ENCODE results near the gene SIGLEC12. TPM values are rescaled to one million over a fixed set of nuclear protein-coding genes. Genes with fewer than 3 reads are reported as not detected.

SIGLEC12 gene
- under 1 TPM in 1 of 2 donors, not detected in 1; 0.70 TPM for total RNA-seq

DNA sequence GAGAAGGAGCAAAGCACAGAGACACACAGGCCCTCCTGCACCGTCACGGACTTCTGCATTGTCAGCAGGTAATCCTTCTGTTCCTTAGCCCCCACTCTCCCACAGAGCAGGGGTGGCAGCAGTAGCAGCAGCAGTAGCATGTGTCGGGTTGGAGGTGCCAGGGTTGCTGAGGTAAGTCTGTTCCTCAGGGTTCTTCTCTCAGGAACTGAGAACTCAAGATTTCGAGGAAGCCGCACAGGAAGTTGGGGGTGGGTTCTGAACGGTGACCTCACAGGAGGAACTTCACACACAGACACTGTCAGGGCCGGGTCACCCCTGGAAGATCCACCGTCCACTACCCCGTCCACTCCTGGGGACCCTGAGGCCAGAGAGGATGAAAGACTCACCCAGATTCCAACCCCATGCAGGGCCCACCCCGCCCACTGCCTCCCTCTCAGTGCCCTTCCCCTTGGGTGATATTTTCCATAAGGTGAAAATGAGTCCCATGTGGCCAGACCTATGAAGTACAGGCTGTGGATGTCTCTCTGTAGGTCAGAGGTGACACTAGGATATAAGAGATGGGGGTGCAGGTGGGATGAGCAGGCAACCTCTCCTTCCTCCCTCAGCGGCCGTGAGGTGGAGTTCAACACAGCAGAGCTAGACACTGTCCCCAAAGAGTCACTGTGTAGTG lies at the start of gene SIGLEC12:
Gene SIGLEC12, minus strand, starts transcription at position 207 of the 670 bp plus-strand sequence. Its CDS starts 67 bp downstream, at position 140.
- peak; percentile 63 for DNase-seq (ENCODE audit: low spot score)
- peak within 1 kb of the TSS; percentile 36 to 57 for H3K27ac Mint-ChIP-seq
- peaks cover 5% of the 10 kb centered on the region for H3K9me3 Mint-ChIP-seq
- H3K4me3 Mint-ChIP-seq = peak within 1 kb of the TSS; percentile 66
- peaks cover 0 to 5% of the 10 kb centered on the region in 2 donors for H3K27me3 Mint-ChIP-seq
- H3K4me1 Mint-ChIP-seq (ENCODE audit: low read depth in 2 of 2) = peaks cover 7 to 10% of the 10 kb centered on the region in 2 donors
- no peaks in the 10 kb centered on the region for H3K36me3 Mint-ChIP-seq
- ATAC-seq = peak; percentile 51 to 56

DNA sequence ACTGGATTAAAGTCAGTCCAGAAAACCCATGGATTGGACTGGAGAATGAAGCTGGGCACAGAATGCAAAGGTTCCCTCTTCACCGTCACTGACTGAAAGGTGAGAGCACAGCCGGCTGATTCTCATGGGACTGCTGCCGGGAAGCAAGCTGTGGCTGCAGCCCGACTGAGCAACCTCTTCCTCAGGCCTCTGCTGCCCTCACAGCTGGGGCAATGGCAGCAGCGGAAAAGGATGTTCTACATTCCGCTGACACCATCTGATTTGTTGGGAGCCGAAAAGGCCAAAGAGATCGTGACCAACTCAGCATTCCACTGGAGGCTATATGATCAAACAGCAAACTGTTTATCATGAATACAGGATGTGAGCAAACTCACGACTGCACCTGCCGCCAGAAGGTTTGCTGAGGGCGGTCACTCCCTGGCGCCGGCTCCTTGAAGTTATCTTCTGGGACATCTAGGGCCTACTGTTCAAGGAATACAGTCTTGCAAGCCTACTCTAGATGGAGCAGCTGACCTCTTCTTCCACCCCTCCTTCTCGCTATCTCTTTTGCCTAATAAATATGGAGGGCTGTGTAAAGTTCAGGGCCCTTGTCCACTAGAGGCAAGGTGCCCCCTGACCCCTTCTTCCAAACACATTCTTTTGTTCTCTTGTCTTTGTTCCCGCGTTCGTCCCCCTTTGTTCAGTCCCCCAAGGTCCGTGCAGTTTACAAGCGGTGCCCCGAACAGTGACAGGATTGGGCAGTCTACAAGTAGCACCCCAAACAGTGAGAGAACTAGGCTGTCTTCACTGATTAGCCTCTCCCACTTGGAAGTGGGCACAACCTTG lies 49.5 kb upstream of the SIGLEC12 start:
- H3K27me3 Mint-ChIP-seq = peaks cover 43 to 47% of the 10 kb centered on the region in 2 donors
- no peak for ATAC-seq
- H3K36me3 Mint-ChIP-seq = peaks cover 5% of the 10 kb centered on the region
- no peak for DNase-seq (ENCODE audit: low spot score)
- no peak overlapping the region for H3K27ac Mint-ChIP-seq
- peaks cover 4% of the 10 kb centered on the region for H3K9me3 Mint-ChIP-seq
- H3K4me1 Mint-ChIP-seq (ENCODE audit: low read depth in 2 of 2) = peaks cover 35 to 37% of the 10 kb centered on the region in 2 donors
- H3K4me3 Mint-ChIP-seq = peak overlapping the region; percentile 17

DNA sequence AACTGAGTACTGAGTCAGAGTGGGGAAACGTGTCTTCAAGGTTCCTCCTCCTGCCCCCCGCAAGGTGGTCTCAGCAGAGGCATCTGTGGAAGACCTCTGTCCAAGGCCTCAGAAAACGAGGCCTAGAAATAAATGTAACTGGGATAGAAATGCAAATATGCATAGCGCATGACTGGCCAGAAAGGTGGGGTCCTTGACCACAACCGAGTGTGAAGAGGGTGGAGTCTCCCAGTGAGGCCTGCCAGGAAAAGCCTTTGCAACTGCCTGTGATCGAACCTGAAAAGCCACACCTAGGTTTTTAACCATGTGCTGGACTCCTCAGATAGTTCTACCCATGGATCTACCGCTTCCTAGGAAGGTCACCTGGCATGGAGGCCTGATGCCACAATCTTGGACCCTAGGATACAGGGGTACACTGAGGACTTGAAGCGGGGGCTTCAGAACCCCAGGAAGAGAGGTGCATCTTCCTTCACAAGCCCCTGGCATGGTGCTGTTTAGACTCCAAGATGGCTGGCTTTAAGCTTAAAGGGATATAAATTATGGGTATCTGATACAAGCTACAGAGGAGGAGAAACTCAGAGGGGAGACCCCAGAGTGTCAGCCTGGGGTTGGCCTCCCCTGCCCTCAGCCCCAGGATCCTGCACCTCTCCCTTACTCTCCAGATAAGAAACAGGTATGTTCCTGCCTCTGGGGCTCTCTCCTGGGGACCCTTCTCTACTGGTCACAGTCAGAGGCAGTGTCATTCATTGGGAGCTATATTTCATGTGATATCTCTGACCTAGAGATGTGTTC lies 48.1 kb upstream of the SIGLEC12 start:
- Mint-ChIP-seq H3K4me1 (ENCODE audit: low read depth in 2 of 2) (peaks cover 35 to 37% of the 10 kb centered on the region in 2 donors), H3K27me3 (peaks cover 34 to 36% of the 10 kb centered on the region in 2 donors), H3K27ac (no peak overlapping the region), H3K36me3 (peaks cover 5% of the 10 kb centered on the region), H3K9me3 (peaks cover 4% of the 10 kb centered on the region), H3K4me3 (peak overlapping the region; percentile 38)
- ATAC-seq (no peak), DNase-seq (ENCODE audit: low spot score) (no peak)

DNA sequence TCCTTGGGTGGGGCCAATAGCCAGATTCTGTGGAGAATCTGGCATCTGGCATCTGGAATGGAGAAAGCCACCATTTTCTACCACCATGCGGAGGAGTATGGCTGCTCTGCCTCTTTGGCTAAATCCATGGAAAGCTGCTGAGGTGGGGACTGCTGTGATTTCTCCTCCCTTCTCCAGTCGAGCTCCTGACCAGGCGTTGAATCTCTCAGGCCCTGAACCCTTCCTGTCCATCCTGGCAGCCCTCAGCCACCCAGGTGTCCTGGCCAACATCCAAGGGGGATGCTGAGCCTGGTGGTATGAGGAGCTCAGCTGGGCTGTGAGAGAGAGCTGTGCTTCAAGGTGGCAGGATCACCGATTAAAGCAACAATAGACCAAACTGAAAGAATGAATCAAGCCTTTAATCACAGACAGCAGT lies 47.3 kb upstream of the SIGLEC12 start:
- peaks cover 26 to 34% of the 10 kb centered on the region in 2 donors for H3K27me3 Mint-ChIP-seq

DNA sequence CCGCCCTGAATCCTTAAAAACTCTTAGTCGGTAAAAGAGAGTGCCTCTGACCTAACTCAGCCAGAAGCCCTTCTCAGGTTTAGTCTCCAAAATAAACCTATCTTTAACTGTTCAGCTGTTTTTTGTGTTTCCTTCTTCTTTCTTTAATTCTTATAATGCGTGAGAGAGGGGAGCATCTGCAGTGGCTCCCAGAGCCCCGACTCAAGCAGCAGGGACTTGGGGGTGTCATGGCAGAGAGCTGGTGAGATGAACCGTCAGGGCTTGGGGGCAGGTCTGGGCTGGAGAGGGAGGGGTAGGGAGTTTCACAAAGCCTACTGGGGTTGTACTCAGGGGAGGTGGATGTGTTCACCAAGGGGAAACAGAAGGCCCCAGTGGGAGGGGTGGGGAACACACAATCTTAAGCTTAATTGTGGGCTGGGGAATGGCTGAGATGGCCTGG lies 46.6 kb upstream of the SIGLEC12 start:
- Mint-ChIP-seq H3K4me1 (ENCODE audit: low read depth in 2 of 2) (peaks cover 35 to 37% of the 10 kb centered on the region in 2 donors), H3K27me3 (peaks cover 26 to 36% of the 10 kb centered on the region in 2 donors), H3K36me3 (no peaks in the 10 kb centered on the region), H3K27ac (peak overlapping the region in 1 of 2 donors; percentile 10), H3K4me3 (no peak overlapping the region), H3K9me3 (peaks cover 4% of the 10 kb centered on the region)
- DNase-seq (ENCODE audit: low spot score) = no peak
- ATAC-seq = no peak

More for the DNA sequence above, 47.3 kb upstream of the SIGLEC12 start:
- H3K9me3 Mint-ChIP-seq = peaks cover 4% of the 10 kb centered on the region
- H3K36me3 Mint-ChIP-seq = no peaks in the 10 kb centered on the region
- ATAC-seq (no peak), DNase-seq (ENCODE audit: low spot score) (no peak)
- H3K4me1 Mint-ChIP-seq (ENCODE audit: low read depth in 2 of 2) = peaks cover 35 to 37% of the 10 kb centered on the region in 2 donors
- H3K4me3 Mint-ChIP-seq = peak overlapping the region; percentile 38
- no peak overlapping the region for H3K27ac Mint-ChIP-seq

DNA sequence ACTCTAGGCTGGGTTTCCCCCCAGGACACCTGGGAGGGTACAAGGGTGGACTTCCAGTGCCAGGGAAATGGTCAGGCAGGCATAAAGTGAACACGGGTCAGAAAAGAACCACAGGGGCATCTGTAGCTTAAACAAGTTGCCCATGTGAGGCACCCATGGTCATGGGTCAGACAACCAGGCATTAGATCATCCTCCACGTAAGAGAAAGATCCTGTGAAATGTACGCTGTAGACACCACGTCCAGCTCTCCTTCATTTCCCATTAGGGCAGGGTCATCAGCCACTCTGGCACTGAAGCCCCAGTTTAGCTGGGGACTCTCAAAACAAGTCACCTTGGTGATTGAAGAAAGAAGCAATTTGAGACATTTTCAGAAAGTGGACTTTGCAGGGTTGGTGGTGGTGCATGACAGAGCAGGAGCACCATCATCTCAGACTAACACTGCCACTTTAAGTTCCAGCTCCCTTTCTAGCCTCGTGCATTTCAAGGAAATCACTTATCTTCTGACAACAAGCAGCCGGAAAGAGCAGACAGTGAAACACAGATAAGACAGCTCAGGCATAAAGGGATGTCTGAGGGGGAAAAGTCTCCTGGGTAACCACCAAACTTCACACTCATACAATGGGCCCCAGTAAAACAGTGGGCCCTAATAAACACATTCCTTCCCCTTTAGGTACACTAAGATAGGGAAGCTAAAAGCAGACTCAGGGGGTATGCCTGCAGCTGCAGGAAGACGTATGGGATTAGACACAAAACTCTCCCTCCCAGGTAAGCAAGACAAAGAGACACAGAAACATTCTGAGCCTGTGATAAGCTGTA lies 46.0 kb upstream of the SIGLEC12 start:
- no peaks in the 10 kb centered on the region for H3K36me3 Mint-ChIP-seq
- DNase-seq (ENCODE audit: low spot score) (no peak), ATAC-seq (no peak)
- H3K27me3 Mint-ChIP-seq = peaks cover 21 to 34% of the 10 kb centered on the region in 2 donors
- H3K9me3 Mint-ChIP-seq = peaks cover 2% of the 10 kb centered on the region
- H3K4me3 Mint-ChIP-seq = no peak overlapping the region
- H3K27ac Mint-ChIP-seq = peak overlapping the region in 1 of 2 donors; percentile 10
- peaks cover 32 to 35% of the 10 kb centered on the region in 2 donors for H3K4me1 Mint-ChIP-seq (ENCODE audit: low read depth in 2 of 2)

DNA sequence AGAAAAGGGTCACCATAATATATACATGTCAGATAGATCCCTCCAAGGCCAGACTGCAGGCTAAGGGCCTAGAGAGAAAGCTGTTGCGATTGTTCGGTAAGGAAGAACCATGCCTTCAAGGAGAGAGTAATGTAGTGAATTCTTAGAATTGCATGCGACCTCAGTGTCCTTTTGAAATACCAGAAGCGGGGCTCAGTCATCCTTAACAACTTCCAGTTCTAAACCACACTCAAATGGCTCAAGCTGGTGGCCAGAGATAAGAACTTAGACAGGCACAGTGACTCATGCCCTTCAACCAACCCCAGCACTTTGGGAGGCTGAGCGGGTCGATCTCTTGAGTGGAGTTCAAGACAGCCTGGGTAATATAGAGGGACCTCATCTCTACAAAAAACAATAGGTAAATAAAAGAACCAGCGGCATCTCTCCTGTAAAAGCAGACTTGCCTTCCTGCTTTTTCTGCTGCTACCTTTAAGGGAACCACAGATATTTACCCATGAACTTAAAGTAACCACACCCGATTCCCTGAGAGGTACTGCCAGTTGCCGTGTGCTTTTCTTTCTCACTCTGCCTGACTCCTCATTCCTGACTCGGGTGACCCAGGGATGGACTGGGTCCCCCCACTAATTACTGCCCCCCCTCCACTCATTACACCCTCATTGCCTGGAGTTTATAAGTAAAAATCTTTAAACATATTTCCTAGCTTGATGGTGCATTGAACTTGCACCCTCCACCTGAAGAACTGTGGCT lies 45.2 kb upstream of the SIGLEC12 start:
- Mint-ChIP-seq H3K27ac (peak overlapping the region in 1 of 2 donors; percentile 26), H3K9me3 (no peaks in the 10 kb centered on the region), H3K36me3 (no peaks in the 10 kb centered on the region), H3K4me3 (peak overlapping the region; percentile 5), H3K4me1 (ENCODE audit: low read depth in 2 of 2) (peaks cover 25 to 30% of the 10 kb centered on the region in 2 donors), H3K27me3 (peaks cover 20 to 34% of the 10 kb centered on the region in 2 donors)
- DNase-seq (ENCODE audit: low spot score) = no peak
- peak; percentile 67 to 76 for ATAC-seq

DNA sequence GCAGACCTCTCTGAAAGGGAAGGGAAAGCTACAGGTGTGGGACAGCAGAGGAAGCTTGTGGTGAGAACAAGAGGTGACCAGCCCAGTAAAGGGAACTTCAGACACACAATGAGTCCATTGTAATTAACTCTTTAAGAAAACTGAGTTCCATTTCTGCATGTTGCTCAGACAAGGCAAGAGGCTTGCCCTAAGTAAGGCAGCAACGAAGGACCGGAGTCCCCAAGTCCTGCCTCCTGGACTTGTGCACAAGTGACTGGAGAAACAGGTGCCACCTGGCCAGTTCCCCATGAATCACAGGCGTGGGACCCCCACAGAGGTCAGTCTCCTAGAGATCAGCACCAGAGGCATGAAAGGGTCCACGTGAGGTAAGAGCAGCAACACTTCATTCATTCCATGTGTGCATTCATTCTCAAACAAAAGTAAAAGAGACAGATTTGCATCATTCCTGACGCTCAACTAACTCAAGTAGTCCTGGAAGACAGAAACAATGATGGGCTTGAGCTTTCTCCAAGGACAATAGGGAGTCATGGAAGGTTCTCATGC lies 44.6 kb upstream of the SIGLEC12 start:
- Mint-ChIP-seq H3K27ac (peak overlapping the region in 1 of 2 donors; percentile 26), H3K9me3 (no peaks in the 10 kb centered on the region), H3K36me3 (no peaks in the 10 kb centered on the region), H3K27me3 (peaks cover 20 to 33% of the 10 kb centered on the region in 2 donors), H3K4me1 (ENCODE audit: low read depth in 2 of 2) (peaks cover 18 to 23% of the 10 kb centered on the region in 2 donors), H3K4me3 (peak overlapping the region; percentile 5)
- DNase-seq (ENCODE audit: low spot score) = no peak
- ATAC-seq = no peak

DNA sequence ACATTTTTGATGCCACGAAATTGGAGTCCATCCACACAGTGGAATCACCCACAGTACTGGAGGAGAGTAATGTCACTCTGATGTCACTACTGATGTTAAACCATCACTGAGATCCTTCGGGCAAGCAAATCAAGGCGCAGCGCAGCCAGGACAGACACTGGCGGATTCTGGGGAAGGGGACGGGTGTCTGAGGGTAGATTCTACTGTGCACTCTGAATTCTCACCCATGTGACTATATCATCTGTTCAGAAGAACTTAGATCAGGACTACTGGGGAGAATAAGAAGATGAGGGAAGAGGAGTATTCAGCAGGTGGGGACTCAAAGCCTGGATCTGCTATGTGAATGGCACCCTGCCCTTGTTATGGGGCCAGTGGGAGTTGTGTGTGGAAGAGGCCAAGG lies 42.4 kb upstream of the SIGLEC12 start:
- Mint-ChIP-seq H3K4me1 (ENCODE audit: low read depth in 2 of 2) (peaks cover 7 to 13% of the 10 kb centered on the region in 2 donors), H3K27me3 (peaks cover 22 to 33% of the 10 kb centered on the region in 2 donors), H3K9me3 (no peaks in the 10 kb centered on the region), H3K4me3 (no peak overlapping the region), H3K27ac (no peak overlapping the region), H3K36me3 (no peaks in the 10 kb centered on the region)
- ATAC-seq (no peak), DNase-seq (ENCODE audit: low spot score) (no peak)

DNA sequence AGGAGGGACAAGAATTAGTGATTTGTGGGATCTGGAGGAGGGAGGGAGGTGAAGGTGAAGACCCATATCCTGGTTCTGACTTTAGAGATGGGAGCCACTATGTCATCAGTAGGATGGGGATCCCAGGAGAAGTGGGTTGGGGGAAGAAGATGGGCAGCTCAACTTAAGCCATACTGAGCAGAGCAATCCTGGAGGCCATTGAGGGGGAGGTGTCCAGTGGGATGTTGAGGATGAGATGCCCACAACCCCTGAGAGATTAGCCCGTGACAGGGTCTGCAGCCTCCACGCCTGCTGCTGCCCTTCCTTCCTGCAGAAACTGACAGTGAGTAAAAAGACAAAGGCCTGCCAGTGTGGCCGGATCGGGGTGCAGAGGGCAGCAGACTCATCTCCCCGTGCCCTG lies 41.1 kb upstream of the SIGLEC12 start:
- Mint-ChIP-seq H3K4me1 (ENCODE audit: low read depth in 2 of 2) (peaks cover 6 to 8% of the 10 kb centered on the region in 2 donors), H3K27ac (no peak overlapping the region), H3K9me3 (no peaks in the 10 kb centered on the region), H3K4me3 (no peak overlapping the region), H3K27me3 (peaks cover 30 to 35% of the 10 kb centered on the region in 2 donors), H3K36me3 (no peaks in the 10 kb centered on the region)
- ATAC-seq (no peak), DNase-seq (ENCODE audit: low spot score) (no peak)

DNA sequence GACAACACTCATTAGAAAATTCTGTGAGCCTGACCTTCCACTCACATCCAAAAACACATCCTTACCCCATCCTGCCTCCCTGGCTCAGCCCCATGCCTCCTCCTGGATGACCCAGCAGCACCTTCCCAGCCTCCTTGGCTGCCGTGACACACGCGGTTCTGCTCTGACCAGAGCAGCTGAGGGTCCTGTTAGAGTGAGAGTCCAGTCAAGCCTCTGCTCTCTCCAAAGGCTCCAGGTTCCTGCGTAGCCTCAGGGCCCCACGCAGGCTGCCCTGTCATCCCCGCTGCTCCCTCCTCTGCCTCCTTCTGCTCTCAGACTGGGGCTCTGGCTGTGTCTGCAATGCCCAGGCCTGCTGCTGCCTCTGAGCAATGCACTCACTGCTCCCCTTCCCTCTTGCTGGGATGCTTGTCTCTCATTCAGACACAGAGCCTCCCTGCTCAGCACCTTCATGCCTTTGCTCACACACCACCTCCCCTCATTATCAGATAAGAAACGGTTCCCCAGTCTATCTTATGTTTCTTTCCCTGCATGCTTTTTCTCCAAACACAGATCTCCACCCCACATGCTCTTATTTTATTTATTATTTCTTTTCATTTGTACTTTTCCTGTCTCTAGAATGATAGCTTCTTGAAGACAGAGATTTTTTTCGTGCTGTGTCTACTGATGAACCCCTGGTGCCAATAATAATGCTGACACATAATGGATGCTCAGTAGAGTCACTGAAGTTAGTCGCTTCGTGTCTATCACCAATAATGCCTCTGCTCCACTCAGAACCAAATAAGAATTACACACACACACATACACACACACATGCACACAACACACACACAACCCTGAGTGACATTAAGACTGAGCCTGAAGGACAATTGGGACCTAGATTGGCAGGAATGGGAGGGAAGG lies 40.1 kb upstream of the SIGLEC12 start:
- H3K27me3 Mint-ChIP-seq = peaks cover 30 to 34% of the 10 kb centered on the region in 2 donors
- no peak for ATAC-seq
- H3K4me1 Mint-ChIP-seq (ENCODE audit: low read depth in 2 of 2) = peaks cover 5 to 6% of the 10 kb centered on the region in 2 donors
- no peaks in the 10 kb centered on the region for H3K9me3 Mint-ChIP-seq
- H3K36me3 Mint-ChIP-seq = no peaks in the 10 kb centered on the region
- DNase-seq (ENCODE audit: low spot score) = no peak
- H3K27ac Mint-ChIP-seq = no peak overlapping the region
- no peak overlapping the region for H3K4me3 Mint-ChIP-seq
